ENCODE data around the gene DDX50.
"Not testable (repeated sequence)": the region's sequence is repeated elsewhere in the genome, so short reads cannot be mapped to it uniquely, and the experiment has no call there.

The DDX50 gene

GRCh38 chr10:68902382-68902781 is 1.3 kb downstream of the DDX50 start:
- DNase-seq (ENCODE audit: low read depth, low spot score), result no peak

- no peak for DNase-seq (ENCODE audit: low read depth, low spot score)
These were observed 23.5 kb downstream of the DDX50 start for GRCh38 chr10:68924593-68924992.

- DNase-seq (ENCODE audit: low read depth, low spot score), result no peak
These were observed 24.4 kb downstream of the DDX50 start for GRCh38 chr10:68925489-68925888.

- DNase-seq (ENCODE audit: low read depth, low spot score), result not testable (repeated sequence)
These were observed 28.0 kb downstream of the DDX50 start for GRCh38 chr10:68929157-68929556.

GRCh38 chr10:68929888-68930287 is 28.8 kb downstream of the DDX50 start:
- not testable (repeated sequence) for DNase-seq (ENCODE audit: low read depth, low spot score)

GRCh38 chr10:68932860-68933259 is 31.7 kb downstream of the DDX50 start:
- not testable (repeated sequence) for DNase-seq (ENCODE audit: low read depth, low spot score)

- DNase-seq (ENCODE audit: low read depth, low spot score), result no peak
These were observed 33.9 kb downstream of the DDX50 start for GRCh38 chr10:68934994-68935393.

GRCh38 chr10:68938117-68938516 is 37.0 kb downstream of the DDX50 start:
- DNase-seq (ENCODE audit: low read depth, low spot score), result no peak

- DNase-seq (ENCODE audit: low read depth, low spot score), result no peak
These were observed 37.8 kb downstream of the DDX50 start for GRCh38 chr10:68938884-68939283.

- DNase-seq (ENCODE audit: low read depth, low spot score), result not testable (repeated sequence)
These were observed 39.8 kb downstream of the DDX50 start for GRCh38 chr10:68940917-68941316.

GRCh38 chr10:68950598-68950997 is 49.5 kb downstream of the DDX50 start:
- no peak for DNase-seq (ENCODE audit: low read depth, low spot score)

GRCh38 chr10:68954904-68955303 is 53.8 kb downstream of the DDX50 start:
- no peak for DNase-seq (ENCODE audit: low read depth, low spot score)

- no peak for DNase-seq (ENCODE audit: low read depth, low spot score)
These were observed 54.3 kb downstream of the DDX50 start for GRCh38 chr10:68955355-68955831.

- DNase-seq (ENCODE audit: low read depth, low spot score), result peak; percentile 78
These were observed 54.9 kb downstream of the DDX50 start, which contains the start of gene DDX21 for GRCh38 chr10:68955832-68956532. Gene DDX21 (plus strand): TSS chr10:68956170. CDS start chr10:68956226, 56 bp downstream.

- no peak for DNase-seq (ENCODE audit: low read depth, low spot score)
These were observed 56.1 kb downstream of the DDX50 start for GRCh38 chr10:68957284-68957615.

- DNase-seq (ENCODE audit: low read depth, low spot score), result no peak
These were observed 56.5 kb downstream of the DDX50 start for GRCh38 chr10:68957654-68958053.

GRCh38 chr10:68959695-68960527 is 58.8 kb downstream of the DDX50 start:
- DNase-seq (ENCODE audit: low read depth, low spot score), result no peak

- no peak for DNase-seq (ENCODE audit: low read depth, low spot score)
These were observed 62.0 kb downstream of the DDX50 start for GRCh38 chr10:68963151-68963550.

- no peak for DNase-seq (ENCODE audit: low read depth, low spot score)
These were observed 72.9 kb downstream of the DDX50 start for GRCh38 chr10:68973975-68974374.

GRCh38 chr10:68975936-68976473 is 74.9 kb downstream of the DDX50 start:
- not testable (repeated sequence) for DNase-seq (ENCODE audit: low read depth, low spot score)

- DNase-seq (ENCODE audit: low read depth, low spot score), result not testable (repeated sequence)
These were observed 78.6 kb downstream of the DDX50 start for GRCh38 chr10:68979738-68980137.

- DNase-seq (ENCODE audit: low read depth, low spot score), result no peak
These were observed 80.0 kb downstream of the DDX50 start for GRCh38 chr10:68981074-68981473.
